Osteoblast (primary cell): ENCODE measurements around the gene SLC19A1. TPM values are rescaled to one million over a fixed set of nuclear protein-coding genes. Genes with fewer than 3 reads are reported as not detected.
"Not testable (repeated sequence)": the region's sequence is repeated elsewhere in the genome, so short reads cannot be mapped to it uniquely, and the experiment has no call there.

Experiments
- DNase-seq: peaks from one replicate; pipeline ENCODE4 v3.0.0; 2011; ENCODE audit warnings: low spot score, mixed read lengths; ENCODE audit not compliant: insufficient read length; ENCODE audit errors: missing footprints
- H2AFZ ChIP-seq: 2 replicates; pipeline ENCODE4 v1.6.0; 2011; ENCODE audit warnings: mild to moderate bottlenecking, low read length
- H3K27ac ChIP-seq: 2 replicates; pipeline ENCODE4 v1.5.1; 2011; ENCODE audit warnings: mild to moderate bottlenecking, low read depth, low read length, moderate library complexity
- H3K27me3 ChIP-seq: 2 replicates; pipeline ENCODE4 v1.6.0; 2012; ENCODE audit warnings: mild to moderate bottlenecking, control low read depth, inconsistent platforms, low read length, moderate library complexity; ENCODE audit not compliant: insufficient read depth
- H3K36me3 ChIP-seq: 2 replicates; pipeline ENCODE4 v1.5.1; 2011; ENCODE audit warnings: mild to moderate bottlenecking, low read length, control low read depth, moderate library complexity; ENCODE audit not compliant: insufficient read depth
- H3K4me1 ChIP-seq: 2 replicates; pipeline ENCODE4 v1.5.1; 2011; ENCODE audit warnings: mild to moderate bottlenecking, low read length, control low read depth, moderate library complexity; ENCODE audit not compliant: insufficient read depth
- H3K4me2 ChIP-seq: 2 replicates; pipeline ENCODE4 v1.6.0; 2011; ENCODE audit warnings: mild to moderate bottlenecking, low read length; ENCODE audit not compliant: insufficient read depth
- H3K4me3 ChIP-seq: fragments of 200-600 bp; sonication (generic); 3 replicates; pipeline ENCODE4 v1.5.1; 2012; ENCODE audit warnings: mild to moderate bottlenecking, low read length, inconsistent platforms; ENCODE audit not compliant: insufficient read depth
- H3K79me2 ChIP-seq: 2 replicates; pipeline ENCODE4 v1.6.0; 2012; ENCODE audit warnings: mild to moderate bottlenecking, low read length, control low read depth, inconsistent platforms; ENCODE audit not compliant: insufficient read depth
- H3K9me3 ChIP-seq: 2 replicates; pipeline ENCODE4 v1.5.1; 2011; ENCODE audit warnings: low read depth, low read length, control low read depth
- H4K20me1 ChIP-seq: 2 replicates; pipeline ENCODE4 v1.6.0; 2012; ENCODE audit warnings: mild to moderate bottlenecking, low read length, control low read depth; ENCODE audit not compliant: insufficient read depth
- total RNA-seq: library from RNA; depleted of rRNA; stranded (reverse); fragments of >200 nt; gene quantifications from 2 replicates; pipeline ENCODE4 v1.2.3, GENCODE V29; 2012
- TF ChIP-seq, protein P1 (sequence below): IDR thresholded peaks from 2 replicates; pipeline ENCODE4 v1.5.1; 2011; ENCODE audit warnings: mild to moderate bottlenecking, low read depth, low read length, moderate library complexity; ENCODE audit errors: extremely low read depth

Gene SLC19A1
- total RNA-seq, 1 donor, result 2.9 TPM

- H3K27ac ChIP-seq, result no peak overlapping the region
- no peaks in the 10 kb centered on the region for H3K27me3 ChIP-seq
- H3K9me3 ChIP-seq, result no peaks in the 10 kb centered on the region
- no peaks in the 10 kb centered on the region for H4K20me1 ChIP-seq
- H2AFZ ChIP-seq, result no peak overlapping the region
- no peak for DNase-seq
- no peak overlapping the region for H3K4me2 ChIP-seq
- no peaks in the 10 kb centered on the region for H3K79me2 ChIP-seq
- no peak overlapping the region for H3K4me3 ChIP-seq
- no peaks in the 10 kb centered on the region for H3K36me3 ChIP-seq
- TF ChIP-seq, protein P1, sequence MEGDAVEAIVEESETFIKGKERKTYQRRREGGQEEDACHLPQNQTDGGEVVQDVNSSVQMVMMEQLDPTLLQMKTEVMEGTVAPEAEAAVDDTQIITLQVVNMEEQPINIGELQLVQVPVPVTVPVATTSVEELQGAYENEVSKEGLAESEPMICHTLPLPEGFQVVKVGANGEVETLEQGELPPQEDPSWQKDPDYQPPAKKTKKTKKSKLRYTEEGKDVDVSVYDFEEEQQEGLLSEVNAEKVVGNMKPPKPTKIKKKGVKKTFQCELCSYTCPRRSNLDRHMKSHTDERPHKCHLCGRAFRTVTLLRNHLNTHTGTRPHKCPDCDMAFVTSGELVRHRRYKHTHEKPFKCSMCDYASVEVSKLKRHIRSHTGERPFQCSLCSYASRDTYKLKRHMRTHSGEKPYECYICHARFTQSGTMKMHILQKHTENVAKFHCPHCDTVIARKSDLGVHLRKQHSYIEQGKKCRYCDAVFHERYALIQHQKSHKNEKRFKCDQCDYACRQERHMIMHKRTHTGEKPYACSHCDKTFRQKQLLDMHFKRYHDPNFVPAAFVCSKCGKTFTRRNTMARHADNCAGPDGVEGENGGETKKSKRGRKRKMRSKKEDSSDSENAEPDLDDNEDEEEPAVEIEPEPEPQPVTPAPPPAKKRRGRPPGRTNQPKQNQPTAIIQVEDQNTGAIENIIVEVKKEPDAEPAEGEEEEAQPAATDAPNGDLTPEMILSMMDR, result no peak
- no peaks in the 10 kb centered on the region for H3K4me1 ChIP-seq
These were observed 39.6 kb downstream of the SLC19A1 start for GRCh38 chr21:45502600-45502999.

DNA sequence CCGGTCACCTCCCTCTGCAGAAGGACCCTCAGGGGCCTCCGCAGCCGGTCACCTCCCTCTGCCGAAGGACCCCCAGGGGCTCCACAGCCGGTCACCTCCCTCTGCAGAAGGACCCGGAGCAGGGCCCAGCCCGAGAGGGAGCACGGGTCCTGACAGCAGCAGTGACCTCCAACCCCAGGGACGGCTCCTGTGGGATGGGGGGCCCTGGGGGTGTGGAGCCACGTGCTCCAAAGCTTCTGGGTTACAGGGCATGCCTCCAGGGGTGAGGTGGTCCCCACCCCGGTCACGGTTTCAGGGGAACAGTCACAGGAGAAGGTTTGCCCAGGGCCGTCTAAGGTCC is 40.3 kb downstream of the SLC19A1 start:
- H3K4me1 ChIP-seq, result no peaks in the 10 kb centered on the region
- H3K9me3 ChIP-seq, result no peaks in the 10 kb centered on the region
- no peak for DNase-seq
- H3K27me3 ChIP-seq, result no peaks in the 10 kb centered on the region
- TF ChIP-seq, protein P1, result no peak
- no peak overlapping the region for H2AFZ ChIP-seq
- H3K4me2 ChIP-seq, result no peak overlapping the region
- no peaks in the 10 kb centered on the region for H3K79me2 ChIP-seq
- H3K4me3 ChIP-seq, result no peak overlapping the region
- no peak overlapping the region for H3K27ac ChIP-seq
- no peaks in the 10 kb centered on the region for H4K20me1 ChIP-seq
- no peaks in the 10 kb centered on the region for H3K36me3 ChIP-seq

- H4K20me1 ChIP-seq, result not testable (repeated sequence)
These were observed 40.9 kb downstream of the SLC19A1 start for GRCh38 chr21:45501081-45502005.

GRCh38 chr21:45499970-45500577 is 42.2 kb downstream of the SLC19A1 start:
- H4K20me1 ChIP-seq, result no peaks in the 10 kb centered on the region
- DNase-seq, result no peak
- H2AFZ ChIP-seq, result no peak overlapping the region
- no peak overlapping the region for H3K4me3 ChIP-seq
- no peak overlapping the region for H3K4me2 ChIP-seq
- H3K36me3 ChIP-seq, result no peaks in the 10 kb centered on the region
- H3K27ac ChIP-seq, result no peak overlapping the region
- TF ChIP-seq, protein P1, result no peak
- H3K27me3 ChIP-seq, result no peaks in the 10 kb centered on the region
- no peaks in the 10 kb centered on the region for H3K9me3 ChIP-seq
- no peaks in the 10 kb centered on the region for H3K79me2 ChIP-seq
- H3K4me1 ChIP-seq, result no peaks in the 10 kb centered on the region

More at GRCh38 chr21:45501081-45502005, 40.9 kb downstream of the SLC19A1 start:
- not testable (repeated sequence) for H3K27me3 ChIP-seq, H3K36me3 ChIP-seq, H2AFZ ChIP-seq, H3K79me2 ChIP-seq, H3K4me2 ChIP-seq, H3K27ac ChIP-seq, H3K4me3 ChIP-seq, H3K4me1 ChIP-seq, DNase-seq, H3K9me3 ChIP-seq
